Esophagus squamous epithelium (tissue), 4 donors: Measurements from ENCODE around the gene PLCB3.

Experiments used
- POLR2A ChIP-seq, 4 donors: fragments of 450-650 bp; IDR thresholded peaks; one replicate each; pipeline ENCODE4 v1.6.1; 2017; ENCODE audit warnings: antibody characterized with exemption in 4 of 4, mild to moderate bottlenecking in 4 of 4, moderate library complexity in 3 of 4
- TF ChIP-seq, protein P1 (sequence below), 6 experiments: fragments of 450-650 bp in 4 of 6; fragments of 200-600 bp in 2 of 6; sonication (generic) in 2 of 6; IDR thresholded peaks; one replicate each; pipeline ENCODE4 v1.5.1; 2016 to 2019; ENCODE audit warnings: antibody characterized with exemption in 6 of 6, mild to moderate bottlenecking in 4 of 6, moderate library complexity in 4 of 6

DNA sequence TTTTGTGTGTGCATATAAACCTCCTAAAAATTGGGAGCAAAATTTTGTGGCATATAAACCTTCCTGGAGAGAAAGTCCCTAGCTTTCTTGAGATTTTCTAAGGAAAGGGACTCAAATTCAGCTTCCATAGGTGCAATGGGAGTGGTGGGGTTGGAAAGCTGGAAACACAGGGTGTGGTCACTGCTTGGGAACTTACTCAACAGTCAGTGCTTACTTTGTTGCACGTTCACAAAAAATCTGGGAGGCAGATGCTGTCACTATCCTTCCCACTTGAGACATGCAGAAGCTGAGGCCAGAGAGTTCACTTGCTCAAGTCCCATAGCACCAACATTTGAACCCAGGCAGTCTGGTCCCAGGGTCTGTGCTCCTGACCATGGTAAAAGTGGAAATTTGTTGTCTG lies 44.9 kb downstream of the PLCB3 start:
- TF ChIP-seq, protein P1, sequence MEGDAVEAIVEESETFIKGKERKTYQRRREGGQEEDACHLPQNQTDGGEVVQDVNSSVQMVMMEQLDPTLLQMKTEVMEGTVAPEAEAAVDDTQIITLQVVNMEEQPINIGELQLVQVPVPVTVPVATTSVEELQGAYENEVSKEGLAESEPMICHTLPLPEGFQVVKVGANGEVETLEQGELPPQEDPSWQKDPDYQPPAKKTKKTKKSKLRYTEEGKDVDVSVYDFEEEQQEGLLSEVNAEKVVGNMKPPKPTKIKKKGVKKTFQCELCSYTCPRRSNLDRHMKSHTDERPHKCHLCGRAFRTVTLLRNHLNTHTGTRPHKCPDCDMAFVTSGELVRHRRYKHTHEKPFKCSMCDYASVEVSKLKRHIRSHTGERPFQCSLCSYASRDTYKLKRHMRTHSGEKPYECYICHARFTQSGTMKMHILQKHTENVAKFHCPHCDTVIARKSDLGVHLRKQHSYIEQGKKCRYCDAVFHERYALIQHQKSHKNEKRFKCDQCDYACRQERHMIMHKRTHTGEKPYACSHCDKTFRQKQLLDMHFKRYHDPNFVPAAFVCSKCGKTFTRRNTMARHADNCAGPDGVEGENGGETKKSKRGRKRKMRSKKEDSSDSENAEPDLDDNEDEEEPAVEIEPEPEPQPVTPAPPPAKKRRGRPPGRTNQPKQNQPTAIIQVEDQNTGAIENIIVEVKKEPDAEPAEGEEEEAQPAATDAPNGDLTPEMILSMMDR (IDR thresholded peaks at IDR 0.05), result no peak
- no peak for TF ChIP-seq POLR2A (IDR thresholded peaks at IDR 0.05)
